ENCODE data around the gene AKT1S1.
A peak's percentile ranks its signal among the peaks of the same experiment; 100 is the strongest.

Gene AKT1S1

DNA sequence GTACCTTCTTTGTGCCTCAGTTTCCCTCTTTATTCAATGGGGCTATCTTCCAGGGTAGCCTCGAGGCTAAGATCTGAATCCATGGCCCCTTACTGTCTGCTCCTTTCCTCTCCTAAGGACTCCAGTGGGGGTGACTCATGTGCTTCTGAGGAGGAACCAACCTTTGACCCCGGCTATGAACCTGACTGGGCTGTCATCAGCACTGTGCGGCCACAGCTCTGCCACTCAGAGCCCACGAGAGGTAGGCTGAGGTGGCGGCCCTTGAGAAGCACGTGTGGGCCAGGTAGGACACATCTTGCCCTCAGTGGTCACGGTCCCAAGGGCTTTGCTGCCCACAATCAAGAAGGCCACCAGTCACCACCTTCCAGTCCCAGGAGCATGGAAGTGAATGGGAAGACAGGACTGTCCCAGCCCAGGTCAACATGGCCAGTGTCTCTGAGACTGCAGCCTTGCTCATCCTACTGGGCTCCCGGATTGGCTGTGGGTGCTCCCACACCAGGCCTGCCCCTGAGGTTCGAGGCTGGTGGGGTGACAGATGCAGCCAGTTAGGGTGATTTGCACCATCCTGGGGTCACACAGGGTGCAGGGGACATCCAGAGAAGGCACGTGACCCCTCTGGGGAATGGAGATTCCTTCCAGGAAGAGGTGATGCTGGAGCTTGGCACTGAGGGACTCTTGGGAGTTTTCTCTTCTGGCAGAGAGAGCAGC, 3.2 kb upstream of the AKT1S1 start (continued):
- TF ChIP-seq ZNF621 (tag by site-specific recombination; IDR thresholded peaks at IDR 0.05) (no peak), ZNF24 (tag by site-specific recombination; IDR thresholded peaks at IDR 0.05) (no peak), ZNF157 (tag by site-specific recombination; IDR thresholded peaks at IDR 0.05) (no peak), ZNF830 (tag by site-specific recombination; IDR thresholded peaks at IDR 0.05; ENCODE audit: low read depth) (no peak), ZNF19 (tag by site-specific recombination; IDR thresholded peaks at IDR 0.05; ENCODE audit: low read depth) (no peak), ZNF692 (tag by site-specific recombination; IDR thresholded peaks at IDR 0.05) (no peak), REPIN1 (tag by site-specific recombination; IDR thresholded peaks at IDR 0.05; ENCODE audit: low read depth) (no peak), ZBTB21 (tag by site-specific recombination; IDR thresholded peaks at IDR 0.05) (no peak), ZFP37 (tag by site-specific recombination; IDR thresholded peaks at IDR 0.05) (no peak), ZEB2 (tag by site-specific recombination; IDR thresholded peaks at IDR 0.05) (no peak)

- ChIA-PET POLR2A (interaction anchor here (0.5 to 1.0 kb wide), 6 partner anchors 9 to 113 kb away, joined by 3 to 6 read pairs (median 3); partner anchors contain the start of genes AP2A1, ATF5 and NUP62), CTCF (interaction anchor here (0.5 to 0.8 kb wide), 3 partner anchors 39 to 194 kb away, joined by 3 to 4 read pairs (median 3); no protein-coding TSS in a partner anchor)
- Histone ChIP-seq H3K27ac (ENCODE audit: extremely low read depth, low read depth, low read length) (no peak overlapping the region), H3K4me3 (ENCODE audit: low read depth, low read length) (no peak overlapping the region), H3K9me3 (ENCODE audit: control insufficient read depth, insufficient read depth, low read depth, low read length) (no peaks in the 10 kb centered on the region), H3K4me1 (ENCODE audit: control insufficient read depth, insufficient read depth, low read length) (peaks cover 9% of the 10 kb centered on the region), H3K36me3 (ENCODE audit: control insufficient read depth in 2 of 2, insufficient read depth in 1 of 2, low read length in 2 of 2) (peaks cover 3 to 60% of the 10 kb centered on the region in 2 experiments; a peak in 2 of 3 replicates)
- TF ChIP-seq ZNF513 (tag by site-specific recombination; IDR thresholded peaks at IDR 0.05) (peak; percentile 94), ZNF362 (tag by site-specific recombination; IDR thresholded peaks at IDR 0.05) (peak; percentile 87), ZNF623 (tag by site-specific recombination; IDR thresholded peaks at IDR 0.05) (no peak), SP2 (tag by site-specific recombination; IDR thresholded peaks at IDR 0.05) (peak; percentile 40), ZNF133 (tag by site-specific recombination; IDR thresholded peaks at IDR 0.05) (no peak)
- TF ChIP-seq, protein P1, sequence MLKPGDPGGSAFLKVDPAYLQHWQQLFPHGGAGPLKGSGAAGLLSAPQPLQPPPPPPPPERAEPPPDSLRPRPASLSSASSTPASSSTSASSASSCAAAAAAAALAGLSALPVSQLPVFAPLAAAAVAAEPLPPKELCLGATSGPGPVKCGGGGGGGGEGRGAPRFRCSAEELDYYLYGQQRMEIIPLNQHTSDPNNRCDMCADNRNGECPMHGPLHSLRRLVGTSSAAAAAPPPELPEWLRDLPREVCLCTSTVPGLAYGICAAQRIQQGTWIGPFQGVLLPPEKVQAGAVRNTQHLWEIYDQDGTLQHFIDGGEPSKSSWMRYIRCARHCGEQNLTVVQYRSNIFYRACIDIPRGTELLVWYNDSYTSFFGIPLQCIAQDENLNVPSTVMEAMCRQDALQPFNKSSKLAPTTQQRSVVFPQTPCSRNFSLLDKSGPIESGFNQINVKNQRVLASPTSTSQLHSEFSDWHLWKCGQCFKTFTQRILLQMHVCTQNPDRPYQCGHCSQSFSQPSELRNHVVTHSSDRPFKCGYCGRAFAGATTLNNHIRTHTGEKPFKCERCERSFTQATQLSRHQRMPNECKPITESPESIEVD (tag by site-specific recombination; IDR thresholded peaks at IDR 0.05) = no peak
- TF ChIP-seq, protein P2, sequence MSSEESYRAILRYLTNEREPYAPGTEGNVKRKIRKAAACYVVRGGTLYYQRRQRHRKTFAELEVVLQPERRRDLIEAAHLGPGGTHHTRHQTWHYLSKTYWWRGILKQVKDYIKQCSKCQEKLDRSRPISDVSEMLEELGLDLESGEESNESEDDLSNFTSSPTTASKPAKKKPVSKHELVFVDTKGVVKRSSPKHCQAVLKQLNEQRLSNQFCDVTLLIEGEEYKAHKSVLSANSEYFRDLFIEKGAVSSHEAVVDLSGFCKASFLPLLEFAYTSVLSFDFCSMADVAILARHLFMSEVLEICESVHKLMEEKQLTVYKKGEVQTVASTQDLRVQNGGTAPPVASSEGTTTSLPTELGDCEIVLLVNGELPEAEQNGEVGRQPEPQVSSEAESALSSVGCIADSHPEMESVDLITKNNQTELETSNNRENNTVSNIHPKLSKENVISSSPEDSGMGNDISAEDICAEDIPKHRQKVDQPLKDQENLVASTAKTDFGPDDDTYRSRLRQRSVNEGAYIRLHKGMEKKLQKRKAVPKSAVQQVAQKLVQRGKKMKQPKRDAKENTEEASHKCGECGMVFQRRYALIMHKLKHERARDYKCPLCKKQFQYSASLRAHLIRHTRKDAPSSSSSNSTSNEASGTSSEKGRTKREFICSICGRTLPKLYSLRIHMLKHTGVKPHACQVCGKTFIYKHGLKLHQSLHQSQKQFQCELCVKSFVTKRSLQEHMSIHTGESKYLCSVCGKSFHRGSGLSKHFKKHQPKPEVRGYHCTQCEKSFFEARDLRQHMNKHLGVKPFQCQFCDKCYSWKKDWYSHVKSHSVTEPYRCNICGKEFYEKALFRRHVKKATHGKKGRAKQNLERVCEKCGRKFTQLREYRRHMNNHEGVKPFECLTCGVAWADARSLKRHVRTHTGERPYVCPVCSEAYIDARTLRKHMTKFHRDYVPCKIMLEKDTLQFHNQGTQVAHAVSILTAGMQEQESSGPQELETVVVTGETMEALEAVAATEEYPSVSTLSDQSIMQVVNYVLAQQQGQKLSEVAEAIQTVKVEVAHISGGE (tag by site-specific recombination; conservative IDR thresholded peaks at IDR 0.05; ENCODE audit: low read depth) = peak; percentile 38; the same call in 1 of the 2 replicates
Observed at GRCh38 chr19:49879243-49879963, 2.2 kb upstream of the AKT1S1 start.
